HG02981 (cell line): ENCODE data around the gene FIGNL2.
"Not testable (repeated sequence)": the region's sequence is repeated elsewhere in the genome, so short reads cannot be mapped to it uniquely, and the experiment has no call there.

ENCODE experiments used
- ATAC-seq: cut with Tn5 transposase; IDR thresholded peaks from one replicate; pipeline ENCODE4 v1.9.1; 2021; ENCODE audit warnings: mild to moderate bottlenecking, moderate library complexity; ENCODE audit not compliant: unreplicated experiment

FIGNL2 gene

DNA sequence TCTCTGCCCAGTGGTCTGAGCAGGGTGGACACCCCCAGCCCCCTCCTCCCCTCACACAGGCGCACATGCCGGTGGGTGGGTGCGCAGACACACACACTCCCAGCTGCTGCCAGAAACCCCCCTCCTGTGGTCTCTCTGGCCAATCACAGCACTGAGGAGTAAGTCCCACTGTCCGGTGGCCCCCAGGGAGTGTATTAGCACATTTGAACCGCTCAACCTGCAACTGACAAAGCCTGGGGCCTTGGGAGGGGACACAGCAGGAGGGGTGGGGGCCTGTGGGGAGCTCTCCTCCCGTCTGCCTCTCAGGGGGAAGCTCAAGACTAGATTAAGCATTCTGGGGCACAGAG is 11.7 kb downstream of the FIGNL2 start:
- no peak for ATAC-seq

DNA sequence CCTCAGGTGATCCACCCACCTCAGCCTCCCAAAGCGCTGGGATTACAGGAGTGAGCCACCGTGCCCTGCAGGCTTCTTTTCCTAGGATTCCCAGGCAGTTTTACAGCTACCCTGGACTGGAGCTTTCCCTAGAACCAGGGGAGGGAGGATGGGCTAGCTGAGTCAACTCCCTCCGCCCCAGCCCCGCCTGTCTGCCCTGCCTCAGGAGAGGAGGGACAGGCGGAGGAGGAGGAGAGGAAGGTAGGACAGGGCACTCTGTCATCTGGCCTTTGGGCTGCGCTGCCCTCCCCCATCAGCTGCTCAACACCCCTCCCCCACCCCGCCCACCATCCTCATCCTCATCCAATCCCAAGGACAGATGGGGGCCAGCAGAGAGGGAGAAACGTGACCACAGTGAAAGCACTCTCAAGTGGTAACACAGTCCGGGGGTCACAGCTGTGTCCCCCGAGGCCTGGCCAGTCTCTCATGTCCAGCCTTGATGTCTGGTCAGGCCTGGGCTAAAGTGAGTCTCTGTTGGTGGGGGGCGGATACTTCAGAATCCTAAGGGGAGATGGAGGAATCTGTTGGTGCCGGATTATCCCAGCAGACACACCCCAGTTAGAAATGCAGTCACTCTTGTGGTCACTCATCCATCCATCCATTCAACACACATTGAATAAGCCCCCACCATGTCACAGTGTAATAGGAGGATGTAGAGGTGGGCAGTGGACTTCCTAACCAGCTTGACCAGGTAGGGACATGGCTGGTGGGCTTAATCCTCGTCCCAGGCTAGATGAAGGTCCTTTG is 12.3 kb downstream of the FIGNL2 start:
- ATAC-seq, result no peak

DNA sequence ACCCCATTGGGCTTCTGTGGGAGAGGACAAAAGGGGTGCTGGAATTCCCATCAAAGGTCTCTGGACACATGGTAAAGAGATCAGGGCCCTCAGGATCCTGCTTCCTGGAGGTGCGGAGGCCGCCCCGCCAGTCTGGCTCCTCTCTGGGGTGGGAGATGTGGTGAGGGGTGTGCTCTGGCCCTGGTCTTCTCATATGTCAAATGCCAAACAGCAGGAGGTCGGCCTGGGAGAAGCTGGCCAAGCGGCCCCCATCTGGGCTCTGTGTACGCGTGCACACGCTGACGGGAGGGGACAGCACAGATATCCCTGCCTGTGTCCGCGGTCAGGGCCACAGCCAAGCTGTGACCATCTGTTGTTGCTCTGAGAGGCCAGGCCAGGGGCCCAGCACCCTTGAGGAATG is 14.1 kb downstream of the FIGNL2 start:
- ATAC-seq, result no peak

DNA sequence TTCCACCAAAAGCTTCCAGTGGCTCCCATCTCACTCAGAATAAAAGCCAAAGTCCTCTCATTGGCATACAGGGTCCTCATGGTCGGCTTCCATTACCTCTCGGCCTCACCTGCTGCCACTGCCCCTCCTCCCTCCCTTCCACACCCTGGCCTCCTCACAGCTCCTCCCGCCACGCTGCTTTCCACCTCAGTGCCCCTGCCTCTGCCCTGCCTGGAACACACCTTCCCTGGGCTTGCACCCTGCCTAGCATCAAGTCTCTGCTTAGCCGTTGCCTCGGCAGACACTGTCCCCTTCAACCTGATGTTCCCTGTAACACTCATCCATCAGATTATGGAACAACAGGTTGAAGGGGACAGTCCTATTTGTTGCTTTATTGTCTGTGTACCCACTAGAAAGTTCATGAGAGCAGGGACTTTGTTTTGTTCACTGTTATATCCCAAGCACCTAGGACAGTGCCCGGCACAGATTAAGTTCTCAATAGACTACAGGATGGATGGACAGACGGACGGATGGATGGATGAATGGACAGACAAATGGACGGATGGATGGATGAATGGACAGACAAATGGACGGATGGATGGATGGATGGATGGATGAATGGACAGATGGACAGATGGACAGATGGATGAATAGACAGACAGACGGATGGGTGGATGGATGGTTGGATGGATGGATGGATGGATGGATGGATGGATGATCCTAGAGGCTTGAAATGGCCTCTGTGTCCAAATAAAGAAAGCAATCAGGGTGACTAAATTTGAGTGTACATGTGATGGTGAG is 14.9 kb downstream of the FIGNL2 start:
- no peak for ATAC-seq

DNA sequence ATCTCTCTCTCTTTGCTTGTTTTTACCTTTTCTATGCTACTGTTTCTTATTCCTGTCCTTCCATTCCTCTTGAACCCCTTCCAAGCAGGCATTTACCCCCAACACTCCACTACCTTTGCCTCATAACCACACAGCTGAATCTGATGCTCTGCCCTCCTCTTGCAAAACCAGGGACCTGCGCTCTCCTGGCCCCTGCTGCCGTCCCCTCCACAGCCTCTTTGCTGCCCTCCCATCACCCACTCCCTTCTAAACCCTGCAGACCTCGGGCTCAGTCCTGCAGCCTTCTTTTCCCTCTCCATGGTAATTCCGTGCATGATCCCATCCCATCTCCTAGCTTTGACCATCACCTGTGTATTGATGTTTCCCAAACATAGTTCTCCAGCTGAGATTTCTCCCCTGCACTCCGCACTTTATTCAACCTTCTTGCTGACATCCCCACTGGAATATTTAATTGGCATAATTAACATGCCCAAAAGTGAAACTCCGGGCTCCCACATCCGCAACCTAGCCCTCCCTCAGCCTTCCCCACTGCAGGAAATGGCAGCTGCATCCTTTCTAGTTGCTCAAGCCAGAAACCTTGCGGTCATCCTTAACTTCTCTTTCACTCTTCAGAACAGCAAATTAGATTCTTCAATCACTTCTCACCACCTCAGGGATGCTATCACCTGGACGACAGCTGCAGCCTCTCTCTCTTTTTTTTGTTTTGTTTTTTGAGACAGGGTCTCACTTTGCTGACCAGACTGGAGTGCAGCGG is 16.0 kb downstream of the FIGNL2 start:
- no peak for ATAC-seq

DNA sequence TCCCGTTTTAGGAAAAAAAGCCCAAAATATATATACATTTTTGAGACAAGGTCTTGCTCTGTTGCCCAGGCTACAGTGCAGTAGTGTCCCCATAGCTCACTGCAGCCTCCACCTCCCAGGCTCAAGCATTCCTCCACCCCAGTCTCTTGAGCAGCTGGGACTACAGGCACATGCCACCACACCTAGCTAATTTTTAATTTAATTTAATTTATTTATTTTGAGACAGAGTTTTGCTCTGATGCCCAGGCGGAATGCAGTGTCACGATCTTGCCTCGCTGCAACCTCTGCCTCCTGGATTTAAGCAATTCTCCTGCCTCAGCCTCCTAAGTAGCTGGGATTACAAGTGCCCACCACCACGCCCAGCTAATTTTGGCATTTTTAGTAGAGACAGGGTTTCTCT is 16.7 kb downstream of the FIGNL2 start:
- not testable (repeated sequence) for ATAC-seq

DNA sequence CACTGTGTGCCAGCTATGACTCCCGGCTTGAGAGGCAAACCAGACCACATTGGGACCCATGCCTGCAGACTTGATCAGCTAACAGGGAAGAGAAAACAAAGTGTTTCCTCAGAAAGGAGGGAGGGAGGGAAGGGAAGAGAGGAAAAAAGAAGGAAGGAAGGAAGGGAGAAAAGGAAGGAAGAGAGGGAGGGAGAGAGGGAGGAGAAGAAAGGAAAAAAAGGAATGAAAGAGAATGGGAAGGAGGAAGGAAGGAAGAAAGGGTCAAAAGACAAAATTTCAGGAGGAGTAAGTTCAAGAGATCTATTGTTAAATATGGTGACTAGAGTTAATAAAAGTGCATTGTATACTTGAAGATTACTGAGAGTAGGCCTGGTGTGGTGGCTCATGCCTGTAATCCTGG is 18.9 kb downstream of the FIGNL2 start:
- ATAC-seq, result no peak

DNA sequence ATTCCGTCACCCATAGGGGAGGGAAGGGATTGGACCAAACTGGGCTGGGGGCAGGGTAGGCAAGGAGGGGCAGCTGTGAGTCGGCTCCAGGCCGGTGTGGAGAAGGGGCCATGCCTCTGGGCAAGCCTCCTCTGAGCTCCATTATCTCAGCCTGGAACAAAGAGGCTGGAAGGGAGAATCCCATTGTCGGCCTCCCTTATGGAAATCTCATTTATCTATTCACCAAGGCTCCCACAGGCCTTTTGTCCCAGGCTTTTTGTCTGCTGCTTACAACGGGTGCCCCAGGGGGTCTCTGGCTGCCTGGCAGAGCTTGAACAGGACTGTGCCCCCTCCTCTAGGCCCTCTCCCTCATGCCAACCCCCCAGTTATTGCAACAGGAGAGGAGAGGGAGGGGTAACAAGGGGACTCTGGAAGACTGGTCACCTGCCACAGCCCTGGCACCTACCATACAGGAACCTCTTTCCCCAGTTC is 19.5 kb downstream of the FIGNL2 start:
- no peak for ATAC-seq

DNA sequence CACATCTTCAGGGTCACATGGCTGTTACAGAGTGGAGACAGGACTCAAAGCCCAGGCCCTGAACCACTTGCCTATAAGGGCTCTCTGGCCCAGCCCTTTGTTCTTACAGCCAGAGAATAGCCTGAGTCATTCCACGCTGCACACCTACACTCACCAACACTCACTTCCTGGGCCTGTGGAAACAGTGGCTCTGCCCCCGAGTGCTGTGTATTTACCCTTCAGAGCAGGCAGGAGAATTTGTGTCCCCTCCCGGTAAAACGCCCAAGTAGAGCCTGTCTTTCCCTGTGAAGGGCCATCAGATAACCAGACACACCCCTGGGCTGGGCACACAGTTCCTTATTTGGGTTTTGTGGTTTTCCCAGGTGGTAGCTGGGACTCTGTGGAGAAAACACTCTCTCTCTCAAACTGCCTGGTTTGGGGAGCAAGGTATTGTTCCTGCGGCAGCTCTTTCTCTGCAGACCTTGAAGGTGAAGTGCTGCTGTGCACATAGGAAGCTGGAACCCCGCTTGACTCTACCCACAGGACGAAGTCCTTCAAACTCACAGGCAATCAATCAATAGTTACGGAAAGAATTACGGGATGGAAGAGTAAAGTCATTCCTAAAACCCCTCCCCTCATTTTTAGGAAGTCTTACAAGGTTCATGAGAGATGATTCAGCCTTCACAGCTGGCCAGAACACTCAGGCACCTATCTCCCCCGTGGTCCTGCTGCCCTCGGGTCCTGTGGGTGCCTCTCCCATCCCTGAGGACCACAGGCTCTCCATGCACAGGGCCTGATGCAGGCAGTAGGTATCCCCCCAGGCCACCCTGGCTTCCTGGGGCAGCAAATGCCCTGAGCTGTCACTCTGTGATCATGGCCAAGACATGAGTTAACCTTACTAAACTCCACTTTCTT is 20.3 kb downstream of the FIGNL2 start:
- ATAC-seq, result no peak

DNA sequence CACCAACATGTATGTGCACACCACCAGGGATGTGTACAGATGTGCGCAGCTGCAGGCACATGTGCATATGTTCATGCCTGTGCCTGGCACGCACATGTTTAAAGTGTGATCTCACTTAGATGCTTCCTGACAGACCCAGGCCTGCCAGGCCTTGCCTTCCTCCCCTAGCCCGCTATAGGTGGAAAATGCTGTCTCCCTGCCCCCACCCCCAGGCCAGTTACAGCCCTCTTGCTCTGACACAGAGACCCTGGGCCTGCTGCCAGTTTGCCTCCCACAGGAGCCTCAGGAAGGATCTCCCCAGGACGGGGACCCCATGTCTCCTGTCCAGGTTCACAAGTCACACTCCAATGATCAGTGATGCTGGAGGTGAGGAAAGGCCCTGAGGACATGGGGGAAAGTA is 21.6 kb downstream of the FIGNL2 start:
- ATAC-seq, result no peak

DNA sequence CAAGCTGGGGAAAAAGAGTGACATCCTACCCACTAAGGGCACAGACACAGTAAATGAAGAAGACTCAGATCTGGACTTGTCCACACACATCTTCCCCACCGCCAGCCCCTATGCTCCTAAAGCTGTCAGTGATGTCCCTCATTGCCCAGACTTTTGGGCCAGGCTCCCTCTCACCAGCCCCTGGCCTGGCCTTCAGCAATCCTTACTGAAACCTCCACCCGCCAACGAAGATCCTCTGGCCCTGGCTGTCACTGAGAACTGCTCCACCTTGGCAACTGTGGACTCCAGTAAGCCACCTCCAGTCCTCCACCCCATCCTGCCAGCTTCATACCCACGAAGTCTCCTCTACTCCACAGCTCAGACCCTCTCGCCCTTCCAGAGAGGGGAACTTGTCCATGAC is 23.3 kb downstream of the FIGNL2 start:
- ATAC-seq, result no peak

DNA sequence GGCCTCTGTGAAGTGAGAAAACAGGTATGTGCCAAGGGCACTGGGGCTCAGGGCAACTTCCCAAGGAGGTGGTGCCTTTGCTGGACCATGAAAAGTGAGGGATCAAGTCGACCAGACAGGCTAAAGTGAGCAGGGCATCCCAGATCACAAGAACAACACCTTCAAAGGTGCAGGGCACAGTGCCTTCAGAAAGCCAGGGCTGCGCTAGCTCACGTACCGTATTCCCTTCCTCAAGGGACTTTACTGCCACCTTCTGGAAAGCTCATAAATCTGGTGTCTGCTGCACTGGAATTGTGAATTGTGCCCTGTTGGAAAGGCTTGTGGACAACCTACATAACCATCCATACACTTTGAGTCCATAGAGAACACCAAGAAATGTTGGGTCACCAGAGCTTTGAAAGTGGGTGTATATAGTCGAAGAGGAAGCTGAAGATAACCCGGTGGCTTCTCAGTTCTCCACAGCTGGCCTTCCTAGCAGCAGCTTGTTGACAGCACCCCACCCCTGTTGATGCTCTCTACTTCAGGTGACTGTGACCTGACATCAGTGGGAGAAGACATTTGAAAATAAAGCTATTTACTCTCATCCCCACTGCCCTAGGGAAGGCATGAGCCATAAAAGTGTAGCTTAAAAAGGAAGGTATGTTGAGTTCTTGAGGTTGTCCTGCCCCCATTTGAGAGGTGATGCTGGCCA is 24.5 kb downstream of the FIGNL2 start:
- no peak for ATAC-seq

DNA sequence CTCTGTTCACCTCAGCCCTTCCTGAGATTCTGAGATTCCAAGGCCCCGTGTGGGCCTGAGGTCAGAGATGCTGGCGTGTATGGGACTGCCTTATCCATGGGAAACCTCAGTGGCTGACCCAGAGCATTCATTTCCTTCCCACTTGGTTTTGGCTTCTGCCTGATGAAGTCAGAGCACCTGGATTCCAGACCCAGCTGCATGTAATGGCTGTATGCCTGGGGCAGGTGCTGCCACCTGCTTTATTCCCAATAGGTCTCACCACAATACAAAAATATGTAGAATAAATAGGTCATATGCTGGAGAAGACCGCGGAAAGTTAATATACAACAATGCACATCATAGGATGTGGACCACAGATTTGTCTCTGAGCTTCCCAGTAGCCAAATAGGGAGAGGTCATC is 25.6 kb downstream of the FIGNL2 start:
- no peak for ATAC-seq

DNA sequence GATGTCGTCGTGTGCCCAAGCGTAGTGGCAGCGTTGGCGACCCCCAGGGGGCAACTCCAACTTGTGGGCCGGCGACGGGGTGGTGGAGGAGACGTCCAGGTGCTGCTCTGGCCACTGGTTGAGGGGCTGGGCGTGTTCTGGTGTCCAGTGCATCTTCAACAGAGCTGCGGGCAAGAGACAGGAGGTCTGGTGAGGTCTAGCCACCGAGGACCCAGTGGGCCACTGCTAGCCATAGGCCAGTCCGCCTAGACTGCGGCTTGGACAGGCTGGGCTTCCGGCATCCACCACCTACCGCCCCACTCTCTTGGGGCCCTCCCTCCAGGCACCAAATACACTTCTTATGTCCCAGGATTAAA is 26.3 kb downstream of the FIGNL2 start:
- ATAC-seq, result no peak

DNA sequence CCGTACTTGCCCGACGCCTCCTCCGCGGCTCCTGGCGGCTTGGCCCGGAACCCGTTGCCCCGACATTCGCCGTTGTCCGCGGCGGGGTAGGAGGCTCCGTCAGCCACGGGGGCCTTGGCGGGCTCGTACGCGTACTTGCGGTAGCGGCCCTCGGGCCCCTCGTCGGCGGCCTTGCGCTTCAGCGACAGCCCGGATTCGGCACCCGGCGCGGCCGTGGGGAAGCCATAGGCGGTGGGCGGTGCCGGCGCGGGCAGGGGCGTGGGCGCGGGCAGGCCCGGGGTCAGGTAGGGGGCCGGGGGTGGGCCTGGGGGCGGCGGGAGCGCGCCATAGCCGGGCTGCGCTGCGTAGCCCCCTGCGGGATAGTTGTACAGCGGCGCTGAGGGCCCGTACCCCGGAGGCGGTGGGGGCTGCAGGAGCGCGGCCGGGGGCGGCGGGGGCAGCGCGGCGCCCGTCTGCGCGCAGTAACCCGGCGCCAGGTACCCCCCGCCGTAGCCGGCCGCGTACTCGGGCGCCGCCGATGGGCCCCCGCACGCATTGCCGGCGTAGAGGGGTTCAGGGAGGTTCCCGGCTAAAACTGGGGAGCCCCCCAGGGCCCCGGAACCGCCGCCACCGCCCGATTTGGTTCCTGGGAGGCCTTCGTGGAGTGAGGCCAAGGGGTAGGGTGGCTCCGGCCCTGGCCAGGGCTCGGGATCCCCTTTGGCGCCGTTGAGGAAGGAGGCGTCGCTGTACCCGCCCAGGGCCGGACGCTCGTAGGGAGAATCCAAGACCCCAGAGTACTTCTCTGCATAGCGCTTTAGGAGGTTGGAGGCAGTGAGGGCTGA is 26.9 kb downstream of the FIGNL2 start:
- no peak for ATAC-seq

DNA sequence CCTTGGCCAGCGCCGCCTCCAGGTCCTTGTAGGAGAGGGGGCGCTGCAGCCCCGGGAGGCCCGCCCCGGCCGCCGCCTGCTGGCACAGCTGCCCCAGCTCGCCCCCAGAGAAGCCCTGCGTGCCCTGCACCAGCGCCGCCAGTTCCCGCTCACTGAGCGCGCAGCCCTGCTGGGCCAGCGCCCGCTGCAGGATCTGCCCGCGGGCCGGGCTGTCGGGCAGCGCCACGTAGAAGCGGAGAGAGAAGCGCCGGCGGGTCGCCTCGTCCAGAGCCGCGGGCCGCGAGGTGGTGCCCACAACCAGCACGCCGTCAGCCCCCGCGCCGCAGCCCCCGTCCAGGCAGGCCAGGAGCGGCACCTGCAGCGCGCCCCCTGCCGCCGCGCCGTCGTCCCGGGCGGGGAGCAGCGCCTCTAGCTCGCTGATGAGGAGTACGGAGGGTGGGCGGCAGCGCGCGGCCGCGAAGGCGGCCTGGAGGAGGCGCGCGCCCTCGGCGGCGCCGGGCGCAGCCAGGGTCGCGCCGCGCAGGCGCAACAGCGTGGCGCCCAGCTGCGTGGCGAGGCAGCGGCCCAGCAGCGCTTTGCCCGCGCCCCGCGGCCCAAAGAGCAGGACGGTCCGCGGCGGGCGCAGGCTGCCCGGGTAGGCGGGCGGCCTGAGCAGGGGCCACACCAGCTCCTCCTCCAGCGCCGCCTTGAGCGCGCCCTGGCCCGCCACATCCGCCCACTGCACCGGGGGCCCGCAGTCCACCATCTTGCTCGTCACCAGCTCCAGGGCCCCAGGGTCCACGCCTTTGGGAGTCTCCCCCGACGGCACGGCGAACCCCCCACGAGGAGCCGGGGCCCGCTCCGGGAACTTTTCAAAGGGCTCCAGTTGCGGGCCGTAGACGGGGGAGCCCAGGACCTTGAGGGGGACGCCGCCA is 27.7 kb downstream of the FIGNL2 start:
- ATAC-seq, result no peak

DNA sequence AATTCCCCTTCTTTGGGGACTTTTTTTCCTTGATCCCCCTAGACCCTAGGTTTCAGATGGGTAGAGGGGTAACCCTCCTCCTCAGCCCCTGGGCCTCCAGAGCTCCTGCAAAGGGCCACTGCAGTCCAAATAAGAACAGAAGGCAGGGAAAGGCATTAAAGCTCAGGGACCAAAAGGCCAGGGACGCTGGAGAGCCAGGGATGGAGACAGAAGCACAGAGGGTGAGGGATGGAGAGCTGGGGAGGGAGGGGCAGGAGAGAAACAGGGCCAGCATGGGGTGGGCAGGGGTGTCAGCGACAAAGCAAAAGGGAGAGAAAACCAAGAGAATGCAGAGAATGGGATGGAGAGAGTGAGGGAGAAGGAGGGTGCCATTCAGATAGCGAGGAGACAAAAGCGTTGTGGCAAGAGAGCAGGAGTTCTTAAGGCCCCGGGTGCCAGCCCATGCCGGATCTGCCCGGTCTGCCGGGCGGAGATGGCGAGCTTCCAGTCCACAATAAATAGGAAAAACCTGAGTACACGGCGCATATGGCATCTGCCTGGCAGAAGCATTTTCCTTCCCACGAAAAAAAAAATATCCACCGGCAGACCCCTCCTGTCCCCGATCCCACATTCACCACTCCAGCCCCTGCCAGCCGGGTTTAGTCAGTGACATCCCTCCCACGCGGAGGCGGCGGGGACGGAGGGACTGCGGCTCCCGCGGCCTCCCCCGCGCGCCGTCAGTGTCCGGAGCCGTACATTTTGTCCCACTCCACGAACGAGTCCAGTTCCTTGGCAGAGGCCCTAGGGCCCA is 28.6 kb downstream of the FIGNL2 start:
- no peak for ATAC-seq
